Stimulated activated CD4-positive, alpha-beta T cell treated with anti-CD3 and anti-CD28 coated beads, TNF-alpha, amount 100 ng/mL, for 24 hours (primary cell): Measurements from ENCODE around the gene PATJ.
"Not testable (repeated sequence)": the region's sequence is repeated elsewhere in the genome, so short reads cannot be mapped to it uniquely, and the experiment has no call there.

ENCODE experiments used
- DNase-seq, 3 experiments: peaks; one replicate each; pipeline ENCODE4 v3.0.0-alpha.2; 2020; ENCODE audit warnings: low read depth in 3 of 3

Gene PATJ

GRCh38 chr1:62212411-62212810 is 470.1 kb downstream of the PATJ start:
- no peak for DNase-seq

- DNase-seq, result no peak
Measured at GRCh38 chr1:62213075-62213914, 471.0 kb downstream of the PATJ start.

- no peak for DNase-seq
Measured at GRCh38 chr1:62218604-62219003, 476.3 kb downstream of the PATJ start.

GRCh38 chr1:62220456-62220855 is 478.2 kb downstream of the PATJ start:
- DNase-seq, result not testable (repeated sequence)

GRCh38 chr1:62221171-62221570 is 478.9 kb downstream of the PATJ start:
- no peak for DNase-seq

- DNase-seq, result no peak
Measured at GRCh38 chr1:62222321-62222720, 480.0 kb downstream of the PATJ start.

- DNase-seq, result no peak
Measured at GRCh38 chr1:62224182-62224581, 481.9 kb downstream of the PATJ start.

- DNase-seq, result no peak
Measured at GRCh38 chr1:62227496-62227895, 485.2 kb downstream of the PATJ start.
